Esophagus mucosa (tissue), 1 donor: Measurements from ENCODE around the gene SLC7A10. TPM values are rescaled to one million over a fixed set of nuclear protein-coding genes. Genes with fewer than 3 reads are reported as not detected.
A peak's percentile ranks its signal among the peaks of the same experiment; 100 is the strongest.
"Not testable (repeated sequence)": the region's sequence is repeated elsewhere in the genome, so short reads cannot be mapped to it uniquely, and the experiment has no call there.

Experiments used
- ATAC-seq: fragments of 200-7000 bp; cut with Tn5 transposase; one replicate; pipeline ENCODE4 v1.9.1; 2020
- total RNA-seq: library from RNA; stranded (reverse); gene quantifications from one replicate; pipeline ENCODE4 v1.2.4, GENCODE V29; 2023
- donor health status: DM: yes; HTN: yes; CAD: no.

Gene SLC7A10
- total RNA-seq, 1 donor from 2014 or later: not detected

DNA sequence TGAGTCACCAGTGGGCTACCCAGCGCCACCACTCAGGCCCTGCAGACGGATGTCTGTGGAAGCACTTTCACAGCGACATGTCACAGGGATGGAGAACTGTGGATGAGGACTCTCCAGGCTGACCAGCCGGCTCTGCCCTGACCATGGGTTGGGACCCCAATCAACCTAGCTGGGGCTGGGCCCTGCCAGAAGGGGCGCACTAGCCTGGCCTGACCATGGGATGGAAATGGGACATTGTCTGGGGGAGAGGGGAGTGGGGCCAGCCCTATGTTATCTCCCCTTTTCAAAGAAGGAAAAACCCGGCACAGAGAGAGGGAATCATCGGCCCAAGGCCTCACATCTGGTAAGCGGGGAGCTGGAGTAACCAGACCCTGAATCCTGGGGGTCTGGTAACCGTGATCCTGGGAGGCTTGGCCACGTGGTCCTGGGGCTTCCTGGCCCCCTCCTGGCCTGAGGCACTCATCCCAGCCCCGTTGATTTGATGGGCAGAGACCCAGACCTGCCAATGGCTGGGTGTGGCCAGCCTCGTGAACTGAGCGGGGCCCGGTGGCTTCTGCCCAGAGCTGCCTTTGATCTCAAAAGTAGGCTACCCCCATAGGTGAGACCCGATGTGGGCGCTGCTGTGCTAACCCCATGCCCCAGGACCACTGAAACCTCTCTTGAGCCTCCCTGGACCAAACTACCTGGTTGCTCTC lies 11.2 kb upstream of the SLC7A10 start:
- no peak for ATAC-seq

DNA sequence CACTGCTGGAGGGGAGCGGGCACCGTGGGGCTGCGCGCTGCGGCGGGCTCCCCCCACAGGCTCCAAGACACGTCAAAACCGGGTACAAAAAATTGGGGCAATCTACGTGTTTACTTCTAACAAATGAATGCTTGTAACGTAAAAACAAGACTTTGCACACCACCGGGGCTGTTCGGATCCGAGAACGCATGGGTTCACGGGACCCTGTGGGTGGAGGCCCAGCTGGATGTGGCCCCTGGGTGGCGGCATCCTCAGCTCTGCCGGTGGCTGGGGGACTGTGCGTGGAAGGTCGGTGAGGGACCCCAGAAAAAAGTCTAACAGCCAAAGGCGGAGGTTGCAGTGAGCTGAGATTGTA lies 10.3 kb upstream of the SLC7A10 start:
- no peak for ATAC-seq

DNA sequence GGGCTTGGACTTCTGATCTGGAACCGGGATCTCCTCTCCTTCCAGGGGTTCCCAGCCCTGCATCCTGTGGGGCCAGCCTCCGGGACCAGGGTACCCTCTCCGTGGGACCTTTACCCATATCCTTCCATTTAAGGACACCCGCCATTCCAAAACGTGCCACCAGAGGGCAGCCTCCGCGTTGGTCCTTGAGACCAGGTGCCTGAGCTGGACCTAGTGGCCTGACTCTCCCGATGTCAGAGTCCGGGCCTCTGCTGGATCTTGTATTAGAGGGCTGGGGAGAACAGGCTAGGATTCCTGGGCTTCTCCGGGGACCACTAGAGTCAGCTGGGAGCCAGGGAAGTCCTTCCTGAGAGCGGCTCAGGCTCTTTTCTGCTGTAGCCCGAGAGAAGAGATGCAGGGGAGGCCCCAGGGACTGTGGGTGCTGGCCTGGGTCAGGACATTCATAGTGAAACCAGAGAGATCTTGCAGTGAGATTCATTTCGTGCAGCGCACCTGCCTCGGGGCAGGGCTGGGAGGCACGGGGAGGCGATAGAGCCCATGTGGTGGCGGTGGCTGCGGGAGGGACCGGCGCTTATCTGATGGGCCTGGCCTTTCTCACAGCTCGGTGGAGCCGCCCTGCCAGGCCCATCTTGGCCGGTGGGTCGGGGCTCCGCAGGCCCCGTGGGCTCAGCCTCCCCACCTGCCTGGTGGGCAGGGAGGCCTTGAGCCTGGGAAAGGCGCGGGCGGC lies 9.8 kb upstream of the SLC7A10 start:
- peak; percentile 59 for ATAC-seq

DNA sequence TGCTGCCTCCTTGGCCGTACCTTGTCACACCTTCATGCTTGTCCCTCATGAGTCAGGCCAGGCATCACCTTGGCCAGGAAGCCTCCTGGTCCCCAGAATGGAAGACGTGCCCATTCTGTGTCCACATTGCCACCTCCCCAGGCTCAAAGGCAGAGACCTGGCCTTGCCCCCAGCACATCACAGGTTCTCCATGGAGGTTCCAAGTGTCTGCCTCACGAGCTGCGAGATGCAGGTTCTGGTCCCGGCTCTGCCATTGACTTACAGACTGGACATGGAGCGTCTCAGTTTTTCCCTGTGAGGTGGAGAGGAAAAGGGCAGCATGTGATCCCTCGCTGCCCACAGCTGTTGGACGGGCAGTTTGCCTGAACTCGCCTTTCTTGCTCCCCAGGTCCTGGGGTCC lies 9.1 kb upstream of the SLC7A10 start:
- no peak for ATAC-seq

DNA sequence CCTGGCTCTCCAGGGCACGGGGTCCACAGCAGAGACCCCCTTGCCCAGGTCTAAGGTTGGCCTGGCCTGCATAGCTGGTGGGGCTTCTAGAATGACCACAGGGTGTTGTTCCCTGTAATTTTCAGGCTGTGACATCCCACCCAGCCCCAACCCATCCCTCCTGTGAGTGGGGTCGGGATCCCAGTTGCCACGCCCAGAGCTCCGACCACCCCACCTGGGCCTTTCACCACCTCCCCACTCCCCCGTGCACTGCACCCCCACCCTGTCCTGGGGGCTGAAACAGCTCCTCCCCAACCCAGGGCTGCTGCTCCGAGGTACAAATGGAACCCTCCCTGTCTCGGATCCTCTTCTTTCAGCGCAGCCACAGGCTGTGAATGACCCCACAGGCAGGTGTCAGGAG lies 8.4 kb upstream of the SLC7A10 start:
- ATAC-seq: no peak

GRCh38 chr19:33233056-33233873 lies 7.6 kb upstream of the SLC7A10 start:
- no peak for ATAC-seq

DNA sequence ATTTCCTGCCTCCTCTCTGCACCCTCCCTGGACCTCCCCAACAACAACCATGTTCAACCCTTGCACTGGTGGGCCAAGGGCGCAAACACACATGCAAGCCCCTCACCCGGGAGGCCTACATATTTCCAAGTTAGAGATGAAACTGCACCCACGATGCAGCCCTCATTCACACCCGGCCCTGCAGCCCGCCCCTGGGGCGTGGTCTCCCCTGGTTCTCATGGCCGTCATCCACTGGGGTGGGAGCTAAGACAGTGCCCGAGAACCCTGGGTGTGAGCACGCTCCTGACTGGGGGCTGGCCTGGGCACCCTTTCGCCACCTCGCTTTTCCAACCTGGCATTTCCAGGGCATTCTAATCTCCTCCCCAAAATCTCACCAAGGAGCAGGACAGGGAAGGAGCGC lies 7.0 kb upstream of the SLC7A10 start:
- no peak for ATAC-seq

DNA sequence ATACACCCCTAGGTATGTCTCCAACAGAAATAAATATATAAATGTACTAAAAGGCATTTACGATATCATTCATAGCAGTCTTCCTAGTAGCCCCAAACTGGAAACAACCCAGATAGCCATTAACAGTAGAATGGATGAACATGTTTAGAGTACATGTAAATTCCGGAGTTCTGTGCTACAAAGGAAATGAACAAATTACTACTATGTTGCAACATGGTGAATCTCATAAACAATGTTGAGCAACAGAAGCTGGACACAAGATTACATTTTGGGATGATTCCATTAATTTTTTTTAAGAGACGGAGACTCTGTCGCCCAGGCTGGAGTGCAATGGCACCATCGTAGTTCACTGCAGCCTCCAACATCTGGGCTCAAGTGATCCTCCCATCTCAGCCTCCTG lies 5.9 kb upstream of the SLC7A10 start:
- ATAC-seq: no peak

DNA sequence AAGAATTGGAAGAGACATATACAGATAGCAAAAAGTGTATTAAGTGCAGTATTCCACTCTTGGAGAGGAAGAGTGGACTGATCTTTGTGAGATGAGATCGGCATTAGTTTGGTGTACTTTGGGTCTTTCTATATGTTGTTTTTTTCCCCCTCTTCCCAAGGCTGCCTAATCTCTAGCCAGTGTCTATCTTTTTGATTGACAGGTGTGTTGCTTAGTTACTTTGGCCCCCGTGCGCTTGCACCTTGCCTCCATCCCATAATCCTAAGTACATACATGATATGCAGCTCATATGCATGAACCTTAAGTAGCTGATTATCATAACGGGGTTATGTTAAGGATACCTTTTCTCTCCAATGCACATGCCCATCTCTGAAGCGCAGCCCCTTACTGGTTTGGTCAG lies 4.3 kb upstream of the SLC7A10 start:
- ATAC-seq: no peak

- no peak for ATAC-seq
Observed at GRCh38 chr19:33227870-33228599, 2.4 kb upstream of the SLC7A10 start.

- no peak for ATAC-seq
Observed at GRCh38 chr19:33227242-33227650, 1.6 kb upstream of the SLC7A10 start.

DNA sequence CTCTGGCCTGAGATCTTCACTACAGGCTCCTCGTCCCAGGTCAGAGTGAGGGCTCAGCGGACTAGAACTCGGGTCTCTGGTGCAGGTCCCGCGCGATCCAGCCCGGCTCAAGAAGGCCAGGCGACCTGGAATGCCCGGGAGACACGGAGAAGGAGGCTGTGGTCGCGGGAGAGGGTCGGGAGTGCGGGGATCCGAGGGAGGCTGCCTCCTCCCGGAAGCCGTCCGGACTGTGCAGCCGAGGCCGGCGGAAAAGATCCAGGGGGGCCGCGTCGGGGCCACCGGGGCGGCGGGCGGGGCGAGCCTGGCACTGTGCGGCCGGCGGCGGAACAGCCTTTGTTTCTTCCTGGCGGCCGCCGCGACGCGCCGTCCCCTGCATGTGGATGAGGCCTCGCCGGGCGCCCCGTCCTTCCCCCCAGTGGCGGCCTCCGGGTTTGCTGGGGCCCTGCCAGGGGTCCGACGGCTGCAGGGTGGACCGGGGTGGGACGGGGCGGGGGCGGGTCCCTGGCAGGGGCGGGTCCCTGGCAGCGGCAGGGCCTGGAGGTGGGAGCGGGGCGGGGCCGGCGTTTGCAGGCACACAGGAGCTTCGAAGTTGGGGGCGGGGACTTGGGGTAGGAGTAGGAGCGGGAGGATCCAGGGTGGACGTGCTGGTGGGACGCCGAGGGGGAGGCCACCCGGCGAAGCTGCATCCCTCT lies 1.0 kb upstream of the SLC7A10 start:
- peak; percentile 46 for ATAC-seq

- no peak for ATAC-seq
Observed at GRCh38 chr19:33224694-33225457, 774 bp downstream of the SLC7A10 start.

GRCh38 chr19:33222255-33222654 lies 3.4 kb downstream of the SLC7A10 start:
- ATAC-seq: not testable (repeated sequence)

DNA sequence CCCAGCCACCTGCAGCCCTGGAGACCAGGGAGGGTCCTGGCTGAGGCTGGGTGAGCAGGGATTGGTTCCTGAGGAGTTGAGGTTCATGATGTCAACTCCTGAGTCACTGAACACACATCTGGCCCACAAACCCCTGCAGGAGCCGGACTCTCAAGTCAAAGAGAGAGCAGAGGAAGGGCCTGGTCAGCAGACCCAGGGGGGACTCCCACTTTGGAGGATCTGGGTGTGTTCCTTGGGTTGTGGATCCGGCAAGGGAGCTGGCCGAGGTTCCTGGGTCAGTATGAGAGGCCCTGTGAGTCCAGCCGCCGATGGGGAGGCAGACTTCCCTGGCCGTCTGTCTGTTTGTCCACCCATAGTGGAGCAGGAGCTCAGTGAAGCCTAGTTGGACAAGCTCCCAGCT lies 4.0 kb downstream of the SLC7A10 start:
- no peak for ATAC-seq

DNA sequence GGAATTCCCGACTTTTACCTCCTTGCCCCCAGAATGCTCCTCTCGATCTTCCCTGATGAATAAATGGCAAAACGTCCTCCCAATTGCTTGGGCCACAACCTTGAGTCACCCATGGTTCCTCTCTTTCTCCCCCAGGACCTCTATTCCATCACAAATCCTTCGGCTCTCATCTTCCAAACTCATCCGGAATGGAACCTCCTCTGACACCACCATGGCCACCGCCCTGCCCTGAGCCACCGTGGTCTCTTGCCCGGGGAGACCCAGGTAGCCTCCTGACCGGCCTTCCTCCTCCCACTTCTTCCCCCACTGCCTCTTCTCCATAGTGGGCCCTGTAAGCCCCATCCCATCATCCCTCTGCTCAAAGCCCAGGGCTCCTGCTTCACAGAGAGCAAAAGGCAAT lies 4.9 kb downstream of the SLC7A10 start:
- no peak for ATAC-seq

DNA sequence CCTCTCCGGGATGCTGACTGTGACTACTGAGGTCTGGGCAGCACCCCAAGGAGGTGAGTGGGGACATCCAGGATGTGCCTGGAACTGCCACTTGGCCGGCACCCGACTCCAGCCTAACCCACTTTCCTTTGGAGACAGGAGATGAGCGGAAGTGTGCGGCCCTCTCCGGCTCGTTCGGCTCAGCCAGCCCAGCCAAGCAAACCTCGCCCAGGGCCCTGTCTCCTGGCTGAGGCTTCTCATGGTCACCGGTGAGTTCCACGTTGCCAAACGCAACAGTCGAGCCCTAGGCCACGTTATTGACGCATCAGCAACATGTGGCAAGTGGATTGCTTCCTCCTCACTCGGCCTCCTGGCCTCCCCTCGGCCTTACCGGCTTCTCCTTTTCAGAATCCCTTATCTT lies 5.5 kb downstream of the SLC7A10 start:
- ATAC-seq: no peak

GRCh38 chr19:33219261-33219815 lies 6.3 kb downstream of the SLC7A10 start:
- ATAC-seq: no peak

- no peak for ATAC-seq
Observed at GRCh38 chr19:33217881-33218280, 7.8 kb downstream of the SLC7A10 start.

DNA sequence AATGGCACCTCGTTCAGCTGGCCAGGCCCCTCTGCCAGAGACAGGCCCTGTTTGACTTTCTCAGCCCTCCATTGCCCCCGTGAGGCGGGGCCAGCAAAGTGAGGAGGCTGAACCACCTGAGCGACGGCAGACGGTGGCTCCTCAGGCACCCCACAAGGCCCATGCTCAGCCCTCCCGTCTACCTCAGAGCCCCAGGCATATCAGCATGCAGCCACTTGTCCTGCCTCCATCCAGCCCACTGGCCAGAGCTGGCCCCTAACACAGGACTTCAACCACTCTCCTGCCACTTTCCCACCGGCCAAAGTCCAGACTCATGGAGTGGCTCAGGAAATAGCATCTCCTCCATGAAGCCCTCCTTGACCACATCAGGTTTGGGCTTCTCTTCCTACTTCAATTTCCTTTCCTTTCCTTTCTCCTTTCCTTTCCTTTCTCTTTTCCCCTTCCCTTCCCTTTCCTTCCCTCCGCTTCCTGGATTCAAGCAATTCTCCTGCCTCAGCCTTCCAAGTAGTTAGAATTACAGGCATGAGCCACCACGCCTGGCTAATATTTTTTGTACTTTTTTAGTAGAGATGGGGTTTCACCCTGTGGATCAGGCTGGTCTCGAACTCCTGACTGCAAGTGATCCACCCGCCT lies 9.3 kb downstream of the SLC7A10 start:
- no peak for ATAC-seq
